ENCODE data around the gene PMAIP1.

Gene PMAIP1

GRCh38 chr18:59912007-59912550, 12.3 kb downstream of the PMAIP1 start:
- DNase-seq (ENCODE audit: low spot score) = no peak

GRCh38 chr18:59915606-59916005, 15.8 kb downstream of the PMAIP1 start:
- DNase-seq (ENCODE audit: low spot score) = no peak

GRCh38 chr18:59916746-59917145, 16.9 kb downstream of the PMAIP1 start:
- DNase-seq (ENCODE audit: low spot score) = no peak

- no peak for DNase-seq (ENCODE audit: low spot score)
Measured at GRCh38 chr18:59917422-59917821, 17.6 kb downstream of the PMAIP1 start.

- DNase-seq (ENCODE audit: low spot score) = peak; percentile 20
Measured at GRCh38 chr18:59918320-59918755, 18.5 kb downstream of the PMAIP1 start.

GRCh38 chr18:59918997-59919396, 19.2 kb downstream of the PMAIP1 start:
- DNase-seq (ENCODE audit: low spot score) = no peak

GRCh38 chr18:59921384-59921891, 21.6 kb downstream of the PMAIP1 start:
- DNase-seq (ENCODE audit: low spot score) = no peak

GRCh38 chr18:59923539-59924196, 23.9 kb downstream of the PMAIP1 start:
- no peak for DNase-seq (ENCODE audit: low spot score)

- DNase-seq (ENCODE audit: low spot score) = no peak
Measured at GRCh38 chr18:59926131-59926530, 26.3 kb downstream of the PMAIP1 start.

- no peak for DNase-seq (ENCODE audit: low spot score)
Measured at GRCh38 chr18:59927246-59927825, 27.5 kb downstream of the PMAIP1 start.

GRCh38 chr18:59928201-59928600, 28.4 kb downstream of the PMAIP1 start:
- DNase-seq (ENCODE audit: low spot score) = no peak

GRCh38 chr18:59929621-59930295, 30.0 kb downstream of the PMAIP1 start:
- no peak for DNase-seq (ENCODE audit: low spot score)

- no peak for DNase-seq (ENCODE audit: low spot score)
Measured at GRCh38 chr18:59932401-59932800, 32.6 kb downstream of the PMAIP1 start.

- DNase-seq (ENCODE audit: low spot score) = no peak
Measured at GRCh38 chr18:59938676-59939075, 38.9 kb downstream of the PMAIP1 start.

- no peak for DNase-seq (ENCODE audit: low spot score)
Measured at GRCh38 chr18:59939127-59939526, 39.3 kb downstream of the PMAIP1 start.

- DNase-seq (ENCODE audit: low spot score) = no peak
Measured at GRCh38 chr18:59940068-59940467, 40.3 kb downstream of the PMAIP1 start.

- DNase-seq (ENCODE audit: low spot score) = no peak
Measured at GRCh38 chr18:59941331-59941730, 41.5 kb downstream of the PMAIP1 start.

GRCh38 chr18:59942601-59943000, 42.8 kb downstream of the PMAIP1 start:
- DNase-seq (ENCODE audit: low spot score) = no peak

GRCh38 chr18:59945544-59945943, 45.7 kb downstream of the PMAIP1 start:
- no peak for DNase-seq (ENCODE audit: low spot score)

- DNase-seq (ENCODE audit: low spot score) = no peak
Measured at GRCh38 chr18:59950215-59950944, 50.6 kb downstream of the PMAIP1 start.

- no peak for DNase-seq (ENCODE audit: low spot score)
Measured at GRCh38 chr18:59951591-59951990, 51.8 kb downstream of the PMAIP1 start.

Measured in AG08396 (cell line).